B cell (primary cell): ENCODE results near the gene RRBP1. TPM values are rescaled to one million over a fixed set of nuclear protein-coding genes. Genes with fewer than 3 reads are reported as not detected.

ENCODE experiments used
- ATAC-seq: fragments of 200-7000 bp; cut with Tn5 transposase; one replicate; pipeline ENCODE4 v1.10.0; 2021; ENCODE audit warnings: low read depth, mild to moderate bottlenecking, moderate number of reproducible peaks, moderate library complexity
- CTCF ChIA-PET: fragments of 350-600 bp; sonication (Branson Sonifier 250); formaldehyde crosslinking; loops from one replicate; lab custom pipeline; 2021; ENCODE audit warnings: antibody characterized with exemption, inconsistent platforms; lab: Charles Lee
- POLR2A ChIA-PET: fragments of 350-600 bp; sonication (Branson Sonifier 250); formaldehyde crosslinking; loops from one replicate; lab custom pipeline; 2021; ENCODE audit warnings: antibody characterized with exemption; lab: Charles Lee
- DNase-seq: peaks from one replicate; pipeline ENCODE4 v3.0.0; 2013
- H2AFZ ChIP-seq: 2 replicates; pipeline ENCODE4 v1.6.1; 2012; ENCODE audit warnings: mild to moderate bottlenecking, low read depth, low read length; ENCODE audit not compliant: insufficient read depth, poor library complexity, severe bottlenecking
- H3K27ac ChIP-seq, 2 donors: 1 replicate in 1 of 2; 2 replicates in 1 of 2; pipeline ENCODE4 v1.5.1; 2012 to 2013; ENCODE audit warnings: low read length in 2 of 2, mild to moderate bottlenecking in 2 of 2, moderate library complexity in 1 of 2
- H3K27me3 ChIP-seq, 4 experiments: fragments of 200-600 bp in 1 of 4; sonication (generic) in 1 of 4; replicated peaks in 1 of 4; 1 replicate in 2 of 4; 2 replicates in 2 of 4; pipeline versions ENCODE4 v1.6.1 to v1.7.0; 2013 to 2016; ENCODE audit warnings: low read length in 3 of 4, mild to moderate bottlenecking in 2 of 4, mixed read lengths in 1 of 4, moderate library complexity in 1 of 4; ENCODE audit not compliant: insufficient read depth in 4 of 4, control insufficient read depth in 3 of 4; ENCODE audit errors: control extremely low read depth in 1 of 4
- H3K36me3 ChIP-seq, 2 experiments: replicated peaks in 1 of 2; 1 replicate in 1 of 2; 2 replicates in 1 of 2; pipeline versions ENCODE4 v1.6.1 to v1.7.1; 2013; ENCODE audit warnings: low read length in 1 of 2; ENCODE audit not compliant: insufficient read depth in 2 of 2, control insufficient read depth in 1 of 2; ENCODE audit errors: control extremely low read depth in 1 of 2, extremely low read depth in 1 of 2
- H3K4me1 ChIP-seq, 2 donors: fragments of 200-600 bp in 1 of 2; sonication (generic) in 1 of 2; 1 replicate in 1 of 2; 2 replicates in 1 of 2; pipeline versions ENCODE4 v1.5.1 to v1.6.1; 2013 to 2017; ENCODE audit warnings: low read length in 2 of 2; ENCODE audit not compliant: control insufficient read depth in 2 of 2, insufficient read depth in 2 of 2
- H3K4me2 ChIP-seq: replicated peaks from 2 replicates; pipeline ENCODE3; 2012; ENCODE audit warnings: mild to moderate bottlenecking, low read depth, low read length; ENCODE audit not compliant: poor library complexity, severe bottlenecking
- H3K4me3 ChIP-seq, 5 experiments: fragments of 200-600 bp in 1 of 5; sonication (generic) in 1 of 5; 1 replicate in 3 of 5; 2 replicates in 2 of 5; pipeline versions ENCODE4 v1.5.1 to v1.7.0; 2011 to 2016; ENCODE audit warnings: low read length in 4 of 5, mild to moderate bottlenecking in 4 of 5, low read depth in 2 of 5, control low read depth in 1 of 5, moderate library complexity in 1 of 5; ENCODE audit not compliant: insufficient read depth in 1 of 5; ENCODE audit errors: control extremely low read depth in 1 of 5, extremely low read depth in 1 of 5
- H3K79me2 ChIP-seq: fragments of 200-600 bp; sonication (generic); one replicate; pipeline ENCODE4 v1.6.0; 2016; ENCODE audit warnings: low read length; ENCODE audit not compliant: control insufficient read depth, insufficient read depth
- H3K9ac ChIP-seq: fragments of 200-600 bp; sonication (generic); 2 replicates; pipeline ENCODE4 v1.6.1; 2017; ENCODE audit warnings: mild to moderate bottlenecking, low read length, moderate library complexity
- H3K9me3 ChIP-seq, 3 donors: one replicate each; pipeline versions ENCODE4 v1.6.1 to v1.7.1; 2013; ENCODE audit warnings: low read length in 2 of 3; ENCODE audit not compliant: control insufficient read depth in 2 of 3, insufficient read depth in 1 of 3; ENCODE audit errors: control extremely low read depth in 1 of 3
- H4K20me1 ChIP-seq: 2 replicates; pipeline ENCODE4 v1.6.0; 2012; ENCODE audit warnings: mild to moderate bottlenecking, low read length; ENCODE audit not compliant: insufficient read depth, control insufficient read depth, poor library complexity, severe bottlenecking
- H3K27ac Mint-ChIP-seq: one replicate; pipeline ENCODE4 v1.8.0; 2021; ENCODE audit warnings: mixed read lengths
- H3K27me3 Mint-ChIP-seq: one replicate; pipeline ENCODE4 v1.8.0; 2021; ENCODE audit warnings: mixed read lengths
- H3K4me1 Mint-ChIP-seq: one replicate; pipeline ENCODE4 v1.8.0; 2021; ENCODE audit warnings: mixed read lengths
- H3K4me3 Mint-ChIP-seq: one replicate; pipeline ENCODE4 v1.8.0; 2021; ENCODE audit warnings: mixed read lengths
- H3K9me3 Mint-ChIP-seq: one replicate; pipeline ENCODE4 v1.8.0; 2022; ENCODE audit warnings: mixed read lengths; ENCODE audit not compliant: insufficient read depth
- CTCF ChIP-seq: fragments of 200-600 bp; IDR thresholded peaks from one replicate; pipeline ENCODE4 v1.8.0; 2022; ENCODE audit warnings: antibody characterized with exemption, mild to moderate bottlenecking
- EZH2 ChIP-seq: IDR thresholded peaks from 2 replicates; pipeline ENCODE4 v1.6.1; 2012; ENCODE audit warnings: borderline replicate concordance, low read depth, mild to moderate bottlenecking, moderate library complexity, low read length; ENCODE audit not compliant: insufficient read depth, poor library complexity, severe bottlenecking
- WGBS: methylation state at CpG from one replicate; pipeline ENCODE4 v1.1.5; 2013; ENCODE audit warnings: missing lambda C conversion rate; ENCODE audit not compliant: insufficient coverage; 5-methylcytosine and 5-hydroxymethylcytosine counted together
- intact Hi-C: fragments of 100-400 bp; cut with micrococcal nuclease; formaldehyde crosslinking; loops from one replicate; pipeline ENCODE4 v1.10.0; 2022
- polyA plus RNA-seq: library from polyadenylated mRNA; depleted of rRNA; stranded (reverse); fragments of >200 nt; gene quantifications from 2 replicates; pipeline ENCODE4 v1.2.3, GENCODE V29; 2012
- total RNA-seq, 2 donors: library from RNA; stranded (reverse); fragments of 120-200 nt in 1 of 2; gene quantifications; 1 replicate in 1 of 2; 2 replicates in 1 of 2; pipeline versions ENCODE4 v1.2.3 to v1.2.4, GENCODE V29; 2013 to 2022

RRBP1 gene
- total and polyA plus RNA-seq, 2 donors (not counting 1 experiment from before 2014, with no cell fraction given): 10.9 to 27.5 TPM

GRCh38 chr20:17726902-17727301 lies 44.9 kb upstream of the RRBP1 start:
- TF ChIP-seq EZH2 (no peak), CTCF (no peak)
- no peak overlapping the region for H2AFZ ChIP-seq
- no peak overlapping the region for H3K4me2 ChIP-seq
- H3K27ac ChIP-seq: no peak overlapping the region
- no peaks in the 10 kb centered on the region for H3K9me3 ChIP-seq
- no peak overlapping the region for H3K9ac ChIP-seq
- H4K20me1 ChIP-seq: no peaks in the 10 kb centered on the region
- H3K79me2 ChIP-seq: no peaks in the 10 kb centered on the region
- H3K4me3 ChIP-seq: no peak overlapping the region
- no peaks in the 10 kb centered on the region for H3K9me3 Mint-ChIP-seq
- H3K27me3 Mint-ChIP-seq: peaks cover 47% of the 10 kb centered on the region
- no peaks in the 10 kb centered on the region for H3K36me3 ChIP-seq
- no peaks in the 10 kb centered on the region for H3K4me1 ChIP-seq
- ChIA-PET POLR2A (no interaction called here), CTCF (no interaction called here)
- 93% methylated on average over 3 of the region's 4 CpGs for WGBS
- intact Hi-C loops: no loop called here
- H3K27me3 ChIP-seq: peaks cover 0 to 3% (median 1%) of the 10 kb centered on the region in 4 experiments
- H3K4me1 Mint-ChIP-seq: no peaks in the 10 kb centered on the region
- no peak overlapping the region for H3K4me3 Mint-ChIP-seq
- H3K27ac Mint-ChIP-seq: no peak overlapping the region
- no peak for DNase-seq
- ATAC-seq: no peak

DNA sequence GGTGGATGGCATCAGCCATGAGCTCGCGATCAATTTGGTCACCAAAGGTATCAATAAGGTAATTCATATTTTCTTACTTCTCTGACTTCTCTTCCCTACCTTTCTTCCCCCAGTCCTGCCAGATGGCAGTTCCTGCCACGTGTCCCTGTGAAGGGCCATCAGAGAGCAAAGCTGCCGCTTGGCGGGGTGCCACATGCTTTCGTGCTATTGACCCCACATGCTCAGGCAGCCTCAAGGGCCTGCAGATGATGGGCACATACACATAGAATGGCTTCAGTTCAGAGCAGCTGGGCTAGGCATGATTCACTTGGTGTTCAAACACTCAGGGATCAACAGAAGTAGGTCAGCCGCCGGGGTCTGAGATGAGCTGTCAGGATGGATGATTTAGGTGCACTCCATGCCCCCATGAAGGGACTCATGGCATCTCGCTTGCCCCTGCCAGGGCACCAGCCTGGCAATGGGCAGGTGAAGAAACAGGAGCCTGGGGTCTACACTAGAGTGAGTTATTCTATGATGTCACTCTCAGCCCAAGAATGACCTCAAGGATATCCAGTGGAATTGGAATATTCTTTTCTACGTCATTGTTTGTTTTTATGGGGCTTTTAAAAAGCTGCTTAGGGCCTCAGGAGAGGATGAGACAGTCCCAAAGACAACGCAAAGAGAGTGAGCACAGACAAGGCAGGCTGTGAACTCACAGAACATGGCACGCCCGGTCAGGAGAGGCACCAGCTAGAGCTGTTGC lies 43.2 kb upstream of the RRBP1 start:
- Mint-ChIP-seq H3K9me3 (no peaks in the 10 kb centered on the region), H3K27ac (no peak overlapping the region), H3K4me1 (no peaks in the 10 kb centered on the region), H3K4me3 (no peak overlapping the region), H3K27me3 (peaks cover 38% of the 10 kb centered on the region)
- Histone ChIP-seq H3K27ac (no peak overlapping the region), H3K9me3 (no peaks in the 10 kb centered on the region), H3K4me1 (no peaks in the 10 kb centered on the region), H2AFZ (no peak overlapping the region), H3K79me2 (no peaks in the 10 kb centered on the region), H3K36me3 (no peaks in the 10 kb centered on the region), H4K20me1 (no peaks in the 10 kb centered on the region), H3K27me3 (peaks cover 0 to 3% (median 1%) of the 10 kb centered on the region in 4 experiments), H3K4me2 (no peak overlapping the region), H3K4me3 (no peak overlapping the region), H3K9ac (no peak overlapping the region)
- POLR2A ChIA-PET: no interaction called here
- no peak for TF ChIP-seq EZH2
- no peak for TF ChIP-seq CTCF
- DNase-seq (no peak), ATAC-seq (no peak)
- intact Hi-C loops: no loop called here
- WGBS: 97% methylated on average over 13 of the region's 13 CpGs
- CTCF ChIA-PET: no interaction called here
